HG03097 (cell line): ENCODE results near the gene SLC26A4.

Experiments
- ATAC-seq: cut with Tn5 transposase; IDR thresholded peaks from one replicate; pipeline ENCODE4 v1.9.1; 2021; ENCODE audit not compliant: unreplicated experiment, low FRiP score

SLC26A4 gene

GRCh38 chr7:107658467-107658866, 2.2 kb upstream of the SLC26A4 start:
- no peak for ATAC-seq

DNA sequence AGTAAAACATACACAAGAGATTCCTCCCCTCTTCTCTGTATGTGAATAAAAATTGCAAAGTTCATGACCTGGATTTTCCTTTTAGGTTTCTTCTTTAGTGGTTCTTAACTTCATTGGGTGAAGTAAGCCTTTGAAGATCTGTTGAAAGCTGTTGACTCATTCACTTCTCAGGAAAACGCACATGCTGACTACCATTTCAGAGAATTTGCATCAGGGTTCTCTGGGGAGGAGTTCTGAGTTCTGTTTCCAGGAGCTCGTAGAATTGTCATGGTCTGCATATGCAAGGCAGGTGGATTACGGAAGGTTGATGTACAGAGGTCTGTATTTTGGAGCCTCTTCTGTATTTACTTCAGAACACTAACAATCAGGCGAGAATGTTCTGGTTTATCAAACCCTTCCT, 962 bp upstream of the SLC26A4 start:
- no peak for ATAC-seq

GRCh38 chr7:107661081-107661864, 645 bp downstream of the SLC26A4 start:
- ATAC-seq = no peak

GRCh38 chr7:107661865-107662379, 1.3 kb downstream of the SLC26A4 start:
- no peak for ATAC-seq

DNA sequence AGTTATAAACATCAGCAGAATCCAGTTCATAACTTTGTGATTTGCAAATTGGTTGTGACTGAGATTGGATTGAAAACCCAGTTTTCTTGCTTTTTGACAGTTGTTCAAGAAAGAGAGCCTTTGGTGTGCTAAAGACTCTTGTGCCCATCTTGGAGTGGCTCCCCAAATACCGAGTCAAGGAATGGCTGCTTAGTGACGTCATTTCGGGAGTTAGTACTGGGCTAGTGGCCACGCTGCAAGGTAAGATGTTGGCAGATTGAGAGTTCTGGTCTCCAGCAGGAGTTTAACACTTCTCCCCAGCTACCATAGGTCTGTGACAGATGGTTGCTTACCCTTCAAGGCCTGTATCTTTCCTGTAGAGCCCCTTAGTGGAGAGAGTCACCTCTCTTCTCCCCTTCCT, 2.6 kb downstream of the SLC26A4 start:
- no peak for ATAC-seq

GRCh38 chr7:107666790-107667189, 6.2 kb downstream of the SLC26A4 start:
- no peak for ATAC-seq

GRCh38 chr7:107667341-107667740, 6.7 kb downstream of the SLC26A4 start:
- no peak for ATAC-seq

DNA sequence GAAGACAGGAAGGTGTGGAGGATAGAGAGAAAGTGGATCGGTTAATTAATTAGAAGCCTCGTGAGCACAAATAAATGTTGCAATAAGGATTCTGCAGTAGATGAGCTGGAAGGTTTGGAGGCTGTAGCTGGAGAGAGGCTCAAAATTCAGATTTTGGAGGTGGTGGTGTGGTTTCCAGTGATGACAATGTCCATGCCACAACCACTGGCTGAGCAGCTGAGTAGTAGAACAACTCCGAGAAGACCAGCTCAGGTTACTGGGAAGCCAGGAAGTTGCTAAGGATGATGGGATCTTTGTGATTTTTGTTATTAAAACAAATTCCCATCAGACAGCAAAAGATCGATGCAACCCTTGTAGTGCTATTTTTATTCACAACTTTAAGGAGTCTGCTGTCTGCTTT, 7.7 kb downstream of the SLC26A4 start:
- no peak for ATAC-seq

GRCh38 chr7:107672183-107672582, 11.6 kb downstream of the SLC26A4 start:
- ATAC-seq = no peak

- no peak for ATAC-seq
Measured at GRCh38 chr7:107676249-107676648, 15.6 kb downstream of the SLC26A4 start.

- no peak for ATAC-seq
Measured at GRCh38 chr7:107678110-107678753, 17.6 kb downstream of the SLC26A4 start.

- no peak for ATAC-seq
Measured at GRCh38 chr7:107680478-107680877, 19.9 kb downstream of the SLC26A4 start.

DNA sequence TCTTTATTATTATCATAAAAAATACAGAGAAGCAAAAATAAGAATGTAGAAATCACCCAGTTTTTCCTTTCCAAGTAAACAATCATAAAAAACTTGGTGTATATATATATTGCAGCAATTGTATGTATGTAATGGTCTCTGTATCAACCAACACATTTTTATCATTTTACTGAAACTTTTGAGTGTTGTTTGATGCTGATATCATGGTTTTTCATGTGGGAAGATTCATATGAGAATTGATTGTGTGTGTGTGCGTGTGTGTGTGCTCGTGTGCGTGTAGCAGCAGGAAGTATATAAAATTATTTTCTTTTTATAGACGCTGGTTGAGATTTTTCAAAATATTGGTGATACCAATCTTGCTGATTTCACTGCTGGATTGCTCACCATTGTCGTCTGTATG, 22.3 kb downstream of the SLC26A4 start:
- no peak for ATAC-seq

DNA sequence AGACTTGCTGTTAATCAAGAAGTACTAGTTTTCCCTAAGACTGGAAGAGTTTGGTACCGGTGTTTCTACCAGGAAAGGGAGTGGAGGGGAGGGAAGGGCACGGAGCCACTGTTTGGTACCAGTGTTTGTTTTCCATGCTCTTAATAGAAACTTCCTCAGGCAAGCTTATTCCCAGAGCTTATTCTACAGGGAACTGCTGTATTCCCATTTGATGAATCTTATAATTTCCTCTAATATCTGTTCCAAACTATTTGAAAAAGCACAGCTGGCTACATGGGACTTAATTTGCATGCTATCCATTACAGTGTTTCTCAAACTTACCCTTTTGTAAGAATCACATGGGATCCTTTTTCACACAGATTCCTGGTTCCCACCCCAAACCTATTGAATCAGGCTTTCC, 23.7 kb downstream of the SLC26A4 start:
- ATAC-seq = no peak

GRCh38 chr7:107684947-107685463, 24.4 kb downstream of the SLC26A4 start:
- ATAC-seq = no peak

- ATAC-seq = no peak
Measured at GRCh38 chr7:107686816-107687387, 26.3 kb downstream of the SLC26A4 start.

- no peak for ATAC-seq
Measured at GRCh38 chr7:107687656-107688055, 27.0 kb downstream of the SLC26A4 start.

- no peak for ATAC-seq
Measured at GRCh38 chr7:107689553-107689952, 28.9 kb downstream of the SLC26A4 start.

- ATAC-seq = no peak
Measured at GRCh38 chr7:107690084-107690483, 29.5 kb downstream of the SLC26A4 start.

DNA sequence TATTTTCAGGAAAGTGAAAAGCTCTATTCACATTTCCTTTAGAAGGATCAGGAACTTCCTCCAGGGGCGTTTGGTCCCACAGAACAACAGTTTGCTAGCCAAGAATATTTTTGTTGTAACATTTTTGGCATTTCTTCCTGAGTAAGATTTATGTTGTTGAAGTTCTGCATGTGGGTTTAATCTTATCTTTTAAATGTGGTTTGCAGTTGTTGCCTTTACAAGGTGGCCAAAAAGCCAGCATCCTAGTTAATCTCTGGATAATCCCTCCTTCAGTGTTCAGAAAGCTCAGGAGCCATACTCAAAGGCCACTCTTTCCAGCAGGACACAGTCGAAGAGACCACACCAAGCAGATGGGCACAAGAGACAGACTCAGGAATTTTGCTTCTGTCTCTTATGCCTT, 30.0 kb downstream of the SLC26A4 start:
- ATAC-seq = no peak

DNA sequence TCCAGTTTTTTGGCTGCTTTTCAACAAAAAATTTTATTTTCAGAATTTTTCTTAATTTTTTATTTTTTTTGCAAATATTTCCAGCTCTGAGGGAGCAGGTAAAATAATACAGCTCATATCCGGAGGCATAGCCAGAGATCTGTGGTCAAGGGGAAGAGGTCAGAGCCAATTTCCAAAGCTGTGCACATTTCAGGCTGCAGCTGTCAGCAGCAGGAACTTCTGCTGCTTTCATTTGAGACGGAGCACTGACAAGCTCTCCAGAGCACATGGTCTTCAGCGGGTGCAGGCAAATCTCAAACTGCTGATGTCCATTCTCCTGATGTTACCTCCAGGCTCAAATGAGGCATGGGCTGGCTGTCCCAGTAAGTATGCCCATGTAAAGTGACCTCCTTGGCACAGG, 31.1 kb downstream of the SLC26A4 start:
- no peak for ATAC-seq
